Stimulated activated naive B cell treated with anti-CD40 and anti-IgM and Interleukin-4, amounts not matched to agents 10 μg/mL and 1 μg/mL and 100 μg/mL, for 72 hours (primary cell): ENCODE data around the gene BNC1.
"Not testable (repeated sequence)": the region's sequence is repeated elsewhere in the genome, so short reads cannot be mapped to it uniquely, and the experiment has no call there.

ENCODE experiments used
- ATAC-seq, 2 donors: fragments of 150-1000 bp; cut with Tn5 transposase; replicated peaks; 2 replicates each; pipeline ENCODE4 v1.10.0; 2021; ENCODE audit warnings: moderate library complexity in 1 of 2
- DNase-seq: peaks from one replicate; pipeline ENCODE4 v3.0.0; 2021
- H3K27ac Mint-ChIP-seq: one replicate; pipeline ENCODE4 v1.8.0; 2022; ENCODE audit warnings: mild to moderate bottlenecking, mixed read lengths
- H3K27me3 Mint-ChIP-seq, 2 donors: one replicate each; pipeline ENCODE4 v1.8.0; 2022; ENCODE audit warnings: mixed read lengths in 2 of 2
- H3K36me3 Mint-ChIP-seq, 2 donors: one replicate each; pipeline ENCODE4 v1.8.0; 2022; ENCODE audit warnings: mixed read lengths in 2 of 2, mild to moderate bottlenecking in 1 of 2
- H3K4me1 Mint-ChIP-seq, 2 donors: one replicate each; pipeline ENCODE4 v1.8.0; 2022; ENCODE audit warnings: mixed read lengths in 2 of 2, mild to moderate bottlenecking in 1 of 2
- H3K4me3 Mint-ChIP-seq, 2 donors: one replicate each; pipeline ENCODE4 v1.8.0; 2022; ENCODE audit warnings: mild to moderate bottlenecking in 2 of 2, mixed read lengths in 2 of 2, moderate library complexity in 1 of 2
- H3K9me3 Mint-ChIP-seq, 2 donors: one replicate each; pipeline ENCODE4 v1.8.0; 2022; ENCODE audit warnings: mixed read lengths in 2 of 2, mild to moderate bottlenecking in 1 of 2

The BNC1 gene

DNA sequence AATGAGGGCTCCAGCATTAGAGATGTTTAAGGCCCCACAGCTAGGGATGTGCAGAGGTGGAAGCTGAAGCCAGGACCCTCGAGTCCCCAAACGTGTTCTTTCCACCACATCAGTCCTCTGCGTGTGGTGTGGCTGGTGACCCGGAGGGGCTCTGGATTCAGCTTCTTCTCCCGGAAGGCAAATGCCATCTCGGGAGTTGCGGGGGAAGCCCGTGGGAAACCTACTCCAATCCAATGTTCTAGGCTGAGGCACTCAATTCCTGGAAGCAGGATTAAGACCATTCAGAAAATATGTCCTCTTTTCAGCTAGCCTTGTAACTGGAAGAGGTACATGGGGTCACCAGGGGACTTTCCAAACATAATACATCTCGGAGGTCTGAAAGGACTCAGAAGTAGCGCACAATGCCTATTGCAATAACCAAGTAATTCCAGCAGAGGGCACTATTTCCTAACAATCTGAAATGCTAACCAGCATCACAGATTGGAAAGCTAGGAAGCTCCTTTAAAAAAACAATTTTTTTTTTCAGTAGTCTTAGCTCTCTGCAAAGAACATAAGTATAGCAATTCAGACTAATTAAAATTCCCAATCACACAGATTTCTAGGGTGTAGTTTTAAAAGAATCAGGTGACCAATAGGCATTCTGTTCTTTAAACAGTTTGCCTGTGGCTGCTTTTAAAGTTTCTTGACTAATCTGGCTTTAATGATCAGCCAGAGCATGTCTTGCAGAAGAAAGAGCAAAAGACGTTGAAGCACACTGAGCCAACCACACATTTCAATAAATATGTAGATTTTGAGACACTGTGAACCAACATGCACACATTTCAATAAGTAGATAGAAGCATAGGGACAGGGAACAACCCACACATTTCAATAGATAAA, 36.1 kb downstream of the BNC1 start:
- Mint-ChIP-seq H3K9me3 (peaks cover 3% of the 10 kb centered on the region in 2 donors), H3K36me3 (no peaks in the 10 kb centered on the region), H3K4me1 (no peaks in the 10 kb centered on the region), H3K4me3 (no peak overlapping the region), H3K27me3 (peaks cover 34 to 48% of the 10 kb centered on the region in 2 donors), H3K27ac (no peak overlapping the region)
- ATAC-seq, result peak; percentile 57 to 59
- DNase-seq, result peak; percentile 7

DNA sequence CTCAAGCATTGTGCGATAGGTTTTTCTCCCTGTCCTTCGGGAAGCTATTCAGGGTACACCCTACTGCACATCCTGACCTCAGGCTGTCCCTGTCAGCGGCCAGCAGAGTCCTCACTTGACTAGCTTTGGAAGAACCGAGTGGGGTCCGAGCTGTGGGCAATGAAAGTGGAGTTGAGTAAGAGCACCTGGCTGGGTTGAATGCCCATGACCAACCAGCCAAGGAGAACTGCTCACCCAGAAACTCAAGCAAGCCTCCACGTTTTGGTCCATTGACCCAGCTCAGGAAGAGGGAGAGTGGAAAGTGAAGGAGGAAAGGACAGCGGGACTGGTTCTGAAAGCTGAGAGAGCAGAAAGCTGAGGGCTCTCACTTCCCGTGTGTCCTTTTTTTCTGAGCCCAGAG, 40.8 kb downstream of the BNC1 start:
- ATAC-seq (no peak), DNase-seq (no peak)
- H3K36me3 Mint-ChIP-seq, result no peaks in the 10 kb centered on the region
- H3K27ac Mint-ChIP-seq, result no peak overlapping the region
- peaks cover 11 to 16% of the 10 kb centered on the region in 2 donors for H3K9me3 Mint-ChIP-seq
- no peaks in the 10 kb centered on the region for H3K4me1 Mint-ChIP-seq
- peaks cover 24 to 45% of the 10 kb centered on the region in 2 donors for H3K27me3 Mint-ChIP-seq
- no peak overlapping the region for H3K4me3 Mint-ChIP-seq

DNA sequence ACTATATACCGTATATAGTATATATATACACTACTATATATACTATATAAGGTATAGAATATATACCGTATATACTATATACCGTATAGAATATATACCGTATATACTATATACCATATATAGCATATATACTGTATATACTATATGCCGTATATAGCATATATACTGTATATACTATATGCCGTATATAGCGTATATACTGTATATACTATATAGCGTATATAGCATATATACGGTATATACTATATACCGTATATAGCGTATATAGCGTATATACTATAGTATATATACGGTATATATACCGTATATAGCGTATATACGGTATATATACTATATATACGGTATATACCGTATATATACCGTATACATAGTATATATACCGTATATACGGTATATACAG, 54.2 kb downstream of the BNC1 start:
- H3K4me3 Mint-ChIP-seq, result no peak overlapping the region
- DNase-seq, result no peak
- peaks cover 7 to 15% of the 10 kb centered on the region in 2 donors for H3K27me3 Mint-ChIP-seq
- H3K27ac Mint-ChIP-seq, result no peak overlapping the region
- no peaks in the 10 kb centered on the region for H3K4me1 Mint-ChIP-seq
- no peaks in the 10 kb centered on the region for H3K9me3 Mint-ChIP-seq
- no peak for ATAC-seq
- H3K36me3 Mint-ChIP-seq, result no peaks in the 10 kb centered on the region

DNA sequence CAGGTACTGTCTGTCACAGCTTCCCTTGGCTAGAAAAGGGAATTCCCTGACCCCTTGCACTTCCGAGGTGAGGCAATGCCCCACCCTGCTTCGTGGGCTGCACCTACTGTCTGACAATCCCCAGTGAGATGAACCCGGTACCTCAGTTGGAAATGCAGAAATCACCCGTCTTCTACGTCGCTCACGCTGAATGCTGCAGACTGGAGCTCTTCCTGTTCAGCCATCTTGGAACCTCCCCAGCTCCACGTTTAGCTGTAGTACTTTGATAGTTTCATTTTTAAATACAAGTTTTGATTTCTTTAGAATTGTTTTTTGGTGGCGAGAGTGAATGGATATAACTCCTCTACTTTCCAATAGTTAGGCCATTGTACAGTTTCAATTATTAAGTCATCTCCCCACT, 59.0 kb downstream of the BNC1 start:
- Mint-ChIP-seq H3K36me3 (no peaks in the 10 kb centered on the region), H3K4me3 (no peak overlapping the region)

DNA sequence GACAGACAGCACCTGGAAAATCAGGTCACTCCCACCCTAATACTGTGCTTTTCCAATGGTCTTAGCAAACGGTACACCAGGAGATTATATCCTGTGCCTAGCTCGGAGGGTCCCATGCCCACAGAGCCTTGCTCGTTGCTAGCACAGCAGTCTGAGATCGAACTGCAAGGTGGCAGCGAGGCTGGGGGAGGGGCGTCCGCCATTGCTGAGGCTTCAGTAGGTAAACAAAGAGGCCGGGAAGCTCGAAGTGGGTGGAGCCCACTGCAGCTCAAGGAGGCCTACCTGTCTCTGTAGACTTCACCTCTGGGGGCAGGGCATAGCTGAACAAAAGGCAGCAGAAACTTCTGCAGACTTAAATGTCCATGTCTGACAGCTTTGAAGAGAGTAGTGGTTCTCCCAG, 62.7 kb downstream of the BNC1 start:
- H3K36me3 Mint-ChIP-seq, ATAC-seq, H3K4me3 Mint-ChIP-seq, H3K4me1 Mint-ChIP-seq, H3K27ac Mint-ChIP-seq, H3K9me3 Mint-ChIP-seq, DNase-seq: not testable (repeated sequence)
- H3K27me3 Mint-ChIP-seq, result peaks cover 24 to 38% of the 10 kb centered on the region in 2 donors

More for the DNA sequence above, 59.0 kb downstream of the BNC1 start:
- Mint-ChIP-seq H3K9me3 (peaks cover 0 to 4% of the 10 kb centered on the region in 2 donors), H3K27me3 (peaks cover 9 to 22% of the 10 kb centered on the region in 2 donors), H3K27ac (no peak overlapping the region), H3K4me1 (no peaks in the 10 kb centered on the region)
- ATAC-seq, result no peak
- DNase-seq, result no peak

DNA sequence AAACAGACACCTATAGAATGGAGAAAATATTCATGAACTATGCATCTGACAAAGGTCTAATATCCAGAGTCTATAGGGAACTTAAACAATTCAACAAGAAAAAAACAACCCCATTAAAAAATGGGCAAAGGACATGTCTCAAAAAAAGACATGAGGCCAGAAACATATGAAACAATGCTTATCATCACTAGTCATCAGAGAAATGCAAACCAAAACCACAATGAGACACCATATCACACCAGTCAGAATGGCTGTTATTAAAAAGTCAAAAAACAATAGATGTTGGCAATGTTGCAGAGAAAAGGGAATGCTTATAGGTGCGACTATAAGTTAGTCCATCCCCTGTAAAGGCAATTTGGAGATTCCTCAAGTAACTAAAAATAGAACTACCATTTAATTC, 65.4 kb downstream of the BNC1 start:
- Mint-ChIP-seq H3K9me3 (peaks cover 7 to 8% of the 10 kb centered on the region in 2 donors), H3K27ac (no peak overlapping the region), H3K36me3 (peaks cover 0 to 2% of the 10 kb centered on the region in 2 donors), H3K4me1 (no peaks in the 10 kb centered on the region), H3K27me3 (peaks cover 33 to 43% of the 10 kb centered on the region in 2 donors), H3K4me3 (no peak overlapping the region)
- DNase-seq (no peak), ATAC-seq (no peak)

DNA sequence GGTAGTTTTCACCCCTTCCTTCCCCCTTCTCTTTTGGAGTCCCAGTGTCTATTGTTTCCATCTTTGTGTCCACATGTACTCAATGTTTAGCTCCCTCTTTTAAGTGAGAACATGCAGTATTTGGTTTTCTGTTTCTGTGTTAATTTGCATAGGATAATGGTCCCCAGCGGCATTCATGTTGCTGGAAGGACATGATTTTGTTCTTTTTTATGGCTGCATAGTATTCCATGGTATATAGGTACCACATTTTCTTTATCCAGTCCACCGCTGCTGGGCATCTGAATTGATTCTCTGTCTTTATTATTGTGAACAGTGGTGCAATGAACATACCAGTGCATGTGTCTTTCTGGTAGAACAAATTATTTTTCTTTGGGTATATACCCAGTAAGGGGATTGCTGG, 69.2 kb downstream of the BNC1 start:
- Mint-ChIP-seq H3K27me3 (peaks cover 28 to 29% of the 10 kb centered on the region in 2 donors), H3K36me3 (peaks cover 0 to 2% of the 10 kb centered on the region in 2 donors), H3K4me1 (no peaks in the 10 kb centered on the region), H3K9me3 (peaks cover 3 to 8% of the 10 kb centered on the region in 2 donors), H3K4me3 (no peak overlapping the region), H3K27ac (no peak overlapping the region)
- ATAC-seq (no peak), DNase-seq (no peak)

DNA sequence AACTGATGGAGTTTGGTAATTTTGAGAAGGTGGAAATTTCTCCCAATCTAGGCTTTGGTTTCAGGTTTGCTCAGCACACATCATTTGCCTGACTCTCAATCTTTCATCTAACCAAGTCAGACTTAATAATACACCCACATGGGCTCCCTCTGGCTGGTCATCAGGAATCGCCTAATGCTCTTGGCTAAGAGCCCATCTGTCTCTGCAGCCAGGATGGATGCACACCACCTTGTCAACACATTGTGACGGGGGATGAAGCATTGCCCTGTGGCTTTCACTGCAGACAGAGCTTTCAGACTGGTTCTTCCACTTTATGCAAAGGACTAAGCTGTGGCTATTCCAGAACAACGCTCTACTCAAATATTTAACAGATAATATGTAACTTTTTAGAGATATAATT, 73.8 kb downstream of the BNC1 start:
- Mint-ChIP-seq H3K36me3 (peaks cover 2 to 6% of the 10 kb centered on the region in 2 donors), H3K4me3 (no peak overlapping the region), H3K27ac (no peak overlapping the region), H3K9me3 (peaks cover 2 to 6% of the 10 kb centered on the region in 2 donors), H3K27me3 (peaks cover 17 to 18% of the 10 kb centered on the region in 2 donors), H3K4me1 (peaks cover 3 to 11% of the 10 kb centered on the region in 2 donors)
- no peak for DNase-seq
- ATAC-seq, result no peak

DNA sequence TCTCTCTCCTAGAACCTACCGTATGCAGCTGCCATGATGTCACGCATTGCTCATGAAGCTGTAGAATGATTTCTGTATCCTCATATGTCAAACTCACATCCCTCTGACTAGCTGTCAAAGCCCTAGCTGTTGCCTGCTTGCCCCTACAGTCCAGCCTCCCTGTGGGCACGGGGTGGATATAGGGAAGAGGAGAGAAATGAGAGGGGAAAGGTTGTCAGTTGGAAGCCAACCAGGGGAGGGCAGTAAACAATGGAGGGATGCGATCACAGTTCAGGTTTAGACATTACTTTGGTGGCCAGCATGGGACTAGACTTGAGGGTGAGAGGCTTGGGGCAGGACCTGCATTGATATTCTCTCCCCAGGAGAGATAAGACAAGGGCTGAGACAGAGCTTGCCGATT, 75.1 kb downstream of the BNC1 start:
- Mint-ChIP-seq H3K4me1 (peaks cover 3 to 11% of the 10 kb centered on the region in 2 donors), H3K36me3 (peaks cover 2 to 3% of the 10 kb centered on the region in 2 donors), H3K27me3 (peaks cover 11 to 12% of the 10 kb centered on the region in 2 donors), H3K4me3 (no peak overlapping the region), H3K9me3 (no peaks in the 10 kb centered on the region), H3K27ac (no peak overlapping the region)
- DNase-seq, result no peak
- ATAC-seq, result no peak

DNA sequence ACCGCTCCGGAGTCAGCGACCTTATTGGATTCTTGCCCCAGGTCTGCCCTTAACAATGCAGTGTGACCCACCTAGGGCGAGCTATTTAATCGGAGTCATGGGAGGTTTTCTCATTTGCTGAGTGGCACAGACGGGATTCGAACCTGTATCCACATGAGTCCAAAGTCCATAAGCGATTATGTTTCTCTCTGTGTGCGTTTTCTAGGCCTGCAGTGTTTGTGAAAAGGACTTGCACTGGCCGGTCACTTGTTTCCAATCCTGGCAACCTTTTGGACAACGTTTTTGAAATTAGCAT, 76.2 kb downstream of the BNC1 start:
- H3K27ac Mint-ChIP-seq, result peak overlapping the region; percentile 75
- peak overlapping the region in 1 of 2 donors; percentile 85 for H3K4me3 Mint-ChIP-seq
- peaks cover 3 to 11% of the 10 kb centered on the region in 2 donors for H3K4me1 Mint-ChIP-seq
- H3K9me3 Mint-ChIP-seq, result no peaks in the 10 kb centered on the region
- DNase-seq (no peak), ATAC-seq (no peak)
- H3K27me3 Mint-ChIP-seq, result peaks cover 8 to 9% of the 10 kb centered on the region in 2 donors
- peaks cover 2 to 3% of the 10 kb centered on the region in 2 donors for H3K36me3 Mint-ChIP-seq

DNA sequence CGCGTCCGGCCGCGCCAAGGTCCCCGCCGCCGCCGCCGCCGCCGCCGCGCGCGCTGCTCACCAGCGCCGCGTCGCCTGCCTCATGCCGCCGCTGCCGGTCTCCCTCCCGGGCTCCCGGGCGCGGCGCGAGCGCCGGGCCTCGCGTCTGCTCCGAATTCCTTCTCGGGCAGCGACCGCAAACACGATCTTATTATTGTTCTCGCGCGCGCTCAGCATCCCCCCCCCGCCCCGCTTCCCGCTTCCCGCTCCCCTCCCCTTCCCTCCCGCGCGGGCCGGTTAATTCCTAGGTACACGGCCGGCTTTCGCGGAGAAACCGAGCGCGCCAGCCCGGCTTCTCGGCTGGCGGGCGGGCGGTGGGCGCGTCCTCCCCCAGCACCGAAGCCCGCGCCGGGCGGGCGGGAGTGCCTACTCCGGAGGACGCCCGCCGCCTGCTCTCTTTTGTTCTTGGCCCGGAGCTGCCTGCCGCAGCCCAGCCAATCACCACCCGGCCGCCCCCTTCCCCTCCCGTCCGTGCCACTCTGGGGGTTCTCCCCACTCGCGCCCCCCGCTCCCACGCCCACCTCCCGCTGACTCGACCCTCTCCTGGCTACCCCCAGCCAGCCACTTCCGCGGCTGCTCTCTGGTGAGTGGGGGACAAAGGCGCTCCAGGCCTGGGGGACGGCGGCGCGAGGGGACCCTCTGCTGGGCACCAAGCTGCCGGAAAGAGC, 76.7 kb downstream of the BNC1 start, which contains the start of gene HDGFL3:
HDGFL3 (minus strand) TSS at position 164 of the 707 bp plus-strand sequence. CDS start 409 bp downstream, outside the sequence.
- ATAC-seq (peak; percentile 69), DNase-seq (peak; percentile 27)
- peaks cover 2 to 3% of the 10 kb centered on the region in 2 donors for H3K36me3 Mint-ChIP-seq
- peaks cover 8 to 9% of the 10 kb centered on the region in 2 donors for H3K27me3 Mint-ChIP-seq
- H3K4me3 Mint-ChIP-seq, result peak within 1 kb of the TSS; percentile 85 to 87
- H3K27ac Mint-ChIP-seq, result peak within 1 kb of the TSS; percentile 91
- no peaks in the 10 kb centered on the region for H3K9me3 Mint-ChIP-seq
- H3K4me1 Mint-ChIP-seq, result peaks cover 3 to 12% of the 10 kb centered on the region in 2 donors

DNA sequence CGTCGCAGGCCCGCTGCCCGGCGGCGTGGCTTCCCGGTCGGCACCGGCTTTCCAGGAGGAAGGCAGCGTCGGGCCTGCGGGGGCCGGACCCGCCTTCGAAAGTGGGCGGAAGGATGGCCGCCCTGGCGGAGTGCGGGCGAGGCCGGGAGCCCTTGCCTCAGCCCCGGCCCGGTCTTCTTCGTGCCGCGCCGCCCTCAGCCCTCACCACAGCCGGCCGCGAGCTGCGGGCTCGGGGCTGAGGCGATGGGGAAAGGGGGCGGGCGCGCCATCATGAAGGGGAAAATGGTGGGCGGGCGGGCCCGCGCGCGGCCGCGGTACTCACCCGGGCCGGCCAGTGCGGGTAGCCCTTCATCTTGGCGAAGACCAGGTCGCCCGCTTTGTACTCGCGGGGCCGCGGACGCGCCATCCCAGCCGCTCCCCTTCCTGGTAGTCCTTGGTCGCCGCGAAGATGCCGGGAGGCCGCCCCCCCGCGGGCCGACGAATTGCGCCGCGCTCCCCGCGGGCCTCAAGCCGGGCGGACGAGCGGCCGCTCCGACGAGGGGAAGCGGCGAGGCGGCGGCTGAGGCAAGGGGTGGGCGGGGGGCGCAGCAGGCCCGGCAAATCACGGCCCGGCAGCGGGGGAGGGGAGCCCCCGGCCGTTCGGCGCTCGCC, 77.3 kb downstream of the BNC1 start:
- Mint-ChIP-seq H3K27ac (no peak overlapping the region), H3K4me3 (peak overlapping the region; percentile 85 to 87), H3K9me3 (no peaks in the 10 kb centered on the region), H3K4me1 (peaks cover 4 to 19% of the 10 kb centered on the region in 2 donors), H3K27me3 (peaks cover 8 to 9% of the 10 kb centered on the region in 2 donors), H3K36me3 (peaks cover 2 to 3% of the 10 kb centered on the region in 2 donors)
- DNase-seq (peak; percentile 13), ATAC-seq (peak; percentile 48 to 60)

DNA sequence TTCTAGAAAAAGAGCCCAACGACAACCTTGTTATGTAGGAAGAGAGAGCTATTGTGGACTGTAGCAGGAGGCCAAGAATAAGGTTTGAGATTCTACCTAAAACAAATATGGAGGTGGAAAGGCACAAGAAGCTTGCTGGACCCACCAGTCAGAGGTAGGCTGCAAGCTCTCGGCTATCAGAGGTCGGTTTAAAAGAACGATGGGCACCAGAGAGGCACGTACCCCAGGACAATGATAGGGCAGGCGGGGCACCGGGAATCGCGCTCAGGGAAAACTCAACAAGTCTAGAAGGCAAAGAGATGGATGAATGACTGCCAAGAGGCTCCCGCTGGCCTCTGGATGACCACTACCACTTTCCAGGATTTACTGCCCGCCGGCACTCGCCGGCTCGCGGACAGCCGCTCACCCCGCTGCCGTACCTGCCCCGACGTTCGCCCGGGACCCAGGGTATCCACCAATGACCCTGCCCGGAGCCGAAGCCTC, 77.9 kb downstream of the BNC1 start:
- peaks cover 5 to 24% of the 10 kb centered on the region in 2 donors for H3K4me1 Mint-ChIP-seq
- H3K4me3 Mint-ChIP-seq, result peak overlapping the region; percentile 85 to 87
- no peak for DNase-seq
- no peaks in the 10 kb centered on the region for H3K9me3 Mint-ChIP-seq
- ATAC-seq, result peak; percentile 4 to 30
- peaks cover 2 to 3% of the 10 kb centered on the region in 2 donors for H3K36me3 Mint-ChIP-seq
- peak overlapping the region; percentile 91 for H3K27ac Mint-ChIP-seq
- H3K27me3 Mint-ChIP-seq, result peaks cover 8 to 9% of the 10 kb centered on the region in 2 donors
